Measurements from ENCODE around the gene ITPR2. TPM values are rescaled to one million over a fixed set of nuclear protein-coding genes. Genes with fewer than 3 reads are reported as not detected.

ITPR2 gene
- total RNA-seq (ENCODE audit: unreplicated experiment), result 77.9 TPM
- long read RNA-seq, partial matches to known transcripts, result 3 of 5 reads
- long read RNA-seq, other reads (novel, unspliced or antisense), result 2 of 5 reads

DNA sequence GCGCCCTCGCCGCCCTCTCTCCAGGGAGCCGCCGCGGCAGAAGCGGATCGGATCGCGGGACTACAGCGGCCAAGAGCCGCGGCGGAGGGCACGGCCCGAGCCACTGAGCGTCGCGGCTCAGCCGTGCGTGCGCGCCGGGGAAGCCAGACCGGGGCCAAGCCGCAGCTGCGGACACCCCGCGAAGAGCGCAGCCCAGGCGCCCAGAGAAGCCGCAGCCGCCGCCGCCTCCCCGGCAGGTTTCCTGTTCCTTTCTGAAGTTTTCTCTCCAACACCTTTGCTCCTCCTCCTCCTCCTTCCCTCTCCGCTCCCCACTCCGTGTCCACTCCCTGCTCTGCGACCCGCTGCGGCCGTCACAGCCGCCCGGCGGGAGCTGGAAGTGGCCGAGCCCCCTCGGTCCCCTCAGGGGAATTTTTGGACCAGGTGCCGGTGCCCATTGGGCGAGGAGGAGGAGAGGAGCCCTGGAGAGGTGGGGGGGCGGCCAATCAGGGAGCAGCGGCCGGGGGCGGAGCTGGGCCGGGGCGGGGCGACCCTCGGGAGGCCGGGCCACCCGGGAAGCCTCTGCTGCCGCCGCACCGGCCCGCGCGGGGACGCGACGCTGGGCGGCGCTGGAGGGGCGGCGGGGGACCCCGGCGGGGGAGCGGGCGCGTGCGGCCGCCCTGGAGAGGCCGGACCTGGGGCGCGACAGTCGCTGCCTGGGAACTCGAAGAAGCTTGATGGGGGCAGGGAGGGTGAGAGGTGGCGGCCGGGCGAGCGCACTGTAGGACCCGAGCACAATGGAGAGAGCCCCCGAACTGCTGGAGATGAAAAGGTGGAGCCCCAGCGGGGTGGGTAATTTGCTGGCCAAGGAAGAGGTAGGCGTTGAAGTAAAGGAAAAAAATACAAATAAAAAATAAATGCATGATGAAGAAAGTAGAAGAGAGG, at the start of gene ITPR2:
TSS of gene ITPR2 (minus strand) at position 373 of the 921 bp plus-strand sequence. CDS start 413 bp downstream, outside the sequence.
- Mint-ChIP-seq H3K4me1 (ENCODE audit: low read depth, unreplicated experiment) (peaks cover 22% of the 10 kb centered on the region), H3K36me3 (ENCODE audit: unreplicated experiment) (no peaks in the 10 kb centered on the region), H3K27ac (ENCODE audit: unreplicated experiment) (peak within 1 kb of the TSS; percentile 86), H3K27me3 (ENCODE audit: unreplicated experiment) (peaks cover 7% of the 10 kb centered on the region), H3K9me3 (ENCODE audit: unreplicated experiment) (peaks cover 4% of the 10 kb centered on the region), H3K4me3 (ENCODE audit: unreplicated experiment) (peak within 1 kb of the TSS; percentile 98)
- DNase-seq, result peak; percentile 98
- TF ChIP-seq, protein P1, sequence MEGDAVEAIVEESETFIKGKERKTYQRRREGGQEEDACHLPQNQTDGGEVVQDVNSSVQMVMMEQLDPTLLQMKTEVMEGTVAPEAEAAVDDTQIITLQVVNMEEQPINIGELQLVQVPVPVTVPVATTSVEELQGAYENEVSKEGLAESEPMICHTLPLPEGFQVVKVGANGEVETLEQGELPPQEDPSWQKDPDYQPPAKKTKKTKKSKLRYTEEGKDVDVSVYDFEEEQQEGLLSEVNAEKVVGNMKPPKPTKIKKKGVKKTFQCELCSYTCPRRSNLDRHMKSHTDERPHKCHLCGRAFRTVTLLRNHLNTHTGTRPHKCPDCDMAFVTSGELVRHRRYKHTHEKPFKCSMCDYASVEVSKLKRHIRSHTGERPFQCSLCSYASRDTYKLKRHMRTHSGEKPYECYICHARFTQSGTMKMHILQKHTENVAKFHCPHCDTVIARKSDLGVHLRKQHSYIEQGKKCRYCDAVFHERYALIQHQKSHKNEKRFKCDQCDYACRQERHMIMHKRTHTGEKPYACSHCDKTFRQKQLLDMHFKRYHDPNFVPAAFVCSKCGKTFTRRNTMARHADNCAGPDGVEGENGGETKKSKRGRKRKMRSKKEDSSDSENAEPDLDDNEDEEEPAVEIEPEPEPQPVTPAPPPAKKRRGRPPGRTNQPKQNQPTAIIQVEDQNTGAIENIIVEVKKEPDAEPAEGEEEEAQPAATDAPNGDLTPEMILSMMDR (IDR thresholded peaks at IDR 0.05; ENCODE audit: partially characterized antibody, unreplicated experiment), result no peak

DNA sequence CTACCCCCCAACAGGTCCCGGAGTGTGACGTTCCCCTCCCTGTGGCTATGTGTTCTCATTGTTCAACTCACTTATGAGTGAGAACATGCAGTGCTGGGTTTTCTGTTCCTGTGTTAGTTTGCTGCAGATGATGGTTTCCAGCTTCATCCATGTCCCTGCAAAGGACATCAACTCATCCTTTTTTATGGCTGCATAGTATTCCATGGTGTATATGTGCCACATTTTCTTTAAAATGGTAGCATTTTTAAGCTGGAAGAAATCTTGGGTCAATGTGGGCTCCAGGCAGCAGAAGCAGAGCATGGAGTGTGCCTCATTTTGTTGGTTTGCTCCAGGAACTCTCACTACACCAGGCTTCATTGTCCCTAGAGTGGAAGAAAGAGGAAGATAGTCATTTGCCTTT, 47.6 kb upstream of the ITPR2 start:
- Mint-ChIP-seq H3K4me3 (ENCODE audit: unreplicated experiment) (no peak overlapping the region), H3K9me3 (ENCODE audit: unreplicated experiment) (peaks cover 6% of the 10 kb centered on the region), H3K4me1 (ENCODE audit: low read depth, unreplicated experiment) (peaks cover 8% of the 10 kb centered on the region), H3K27ac (ENCODE audit: unreplicated experiment) (no peak overlapping the region), H3K36me3 (ENCODE audit: unreplicated experiment) (peaks cover 13% of the 10 kb centered on the region), H3K27me3 (ENCODE audit: unreplicated experiment) (peaks cover 2% of the 10 kb centered on the region)
- TF ChIP-seq, protein P1 (IDR thresholded peaks at IDR 0.05; ENCODE audit: partially characterized antibody, unreplicated experiment), result no peak
- DNase-seq, result no peak

DNA sequence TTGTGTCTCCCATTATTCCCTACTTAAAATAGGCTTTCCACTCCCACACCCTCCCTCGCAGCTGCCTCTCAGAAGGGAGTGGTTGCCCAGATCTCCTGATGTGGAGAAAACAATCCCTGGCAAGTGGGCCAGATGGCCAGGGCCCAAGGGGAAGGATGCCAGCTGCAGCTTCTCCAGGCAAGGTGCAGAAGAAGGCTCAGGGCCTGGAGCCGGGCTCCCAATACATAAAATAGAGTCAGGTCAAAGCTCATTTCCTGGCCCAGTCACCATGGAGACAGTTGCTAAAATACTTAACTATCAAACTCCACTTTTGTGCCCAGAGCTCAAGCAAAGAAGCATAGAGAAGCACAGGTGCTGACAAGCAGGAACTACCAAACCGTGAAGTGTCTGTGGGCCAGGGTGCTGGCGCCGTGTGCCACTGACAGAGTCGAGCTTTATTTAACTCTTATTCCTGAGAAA, 45.7 kb upstream of the ITPR2 start:
- peak; percentile 29 for DNase-seq
- H3K36me3 Mint-ChIP-seq (ENCODE audit: unreplicated experiment), result peaks cover 13% of the 10 kb centered on the region
- H3K4me3 Mint-ChIP-seq (ENCODE audit: unreplicated experiment), result no peak overlapping the region
- peak overlapping the region; percentile 36 for H3K27ac Mint-ChIP-seq (ENCODE audit: unreplicated experiment)
- peaks cover 2% of the 10 kb centered on the region for H3K27me3 Mint-ChIP-seq (ENCODE audit: unreplicated experiment)
- TF ChIP-seq, protein P1 (IDR thresholded peaks at IDR 0.05; ENCODE audit: partially characterized antibody, unreplicated experiment), result no peak
- peaks cover 8% of the 10 kb centered on the region for H3K4me1 Mint-ChIP-seq (ENCODE audit: low read depth, unreplicated experiment)
- H3K9me3 Mint-ChIP-seq (ENCODE audit: unreplicated experiment), result peaks cover 6% of the 10 kb centered on the region

- Mint-ChIP-seq H3K36me3 (ENCODE audit: unreplicated experiment) (peaks cover 9% of the 10 kb centered on the region), H3K27ac (ENCODE audit: unreplicated experiment) (no peak overlapping the region), H3K27me3 (ENCODE audit: unreplicated experiment) (peaks cover 2% of the 10 kb centered on the region), H3K4me1 (ENCODE audit: low read depth, unreplicated experiment) (peaks cover 17% of the 10 kb centered on the region), H3K9me3 (ENCODE audit: unreplicated experiment) (peaks cover 2% of the 10 kb centered on the region), H3K4me3 (ENCODE audit: unreplicated experiment) (no peak overlapping the region)
- TF ChIP-seq, protein P1 (IDR thresholded peaks at IDR 0.05; ENCODE audit: partially characterized antibody, unreplicated experiment), result no peak
- DNase-seq, result no peak
Measured at GRCh38 chr12:26874501-26875296, 41.7 kb upstream of the ITPR2 start.

Measured in glutamatergic neuron (in vitro differentiated cells).